ENCODE data around the gene HIKESHI. TPM values are rescaled to one million over a fixed set of nuclear protein-coding genes. Genes with fewer than 3 reads are reported as not detected.

Gene HIKESHI
- total and polyA plus RNA-seq, 2 of the 13 experiments (the other 11 are each of a cell fraction or from before 2014, with no cell fraction given), result 67.8 to 74.8 TPM

DNA sequence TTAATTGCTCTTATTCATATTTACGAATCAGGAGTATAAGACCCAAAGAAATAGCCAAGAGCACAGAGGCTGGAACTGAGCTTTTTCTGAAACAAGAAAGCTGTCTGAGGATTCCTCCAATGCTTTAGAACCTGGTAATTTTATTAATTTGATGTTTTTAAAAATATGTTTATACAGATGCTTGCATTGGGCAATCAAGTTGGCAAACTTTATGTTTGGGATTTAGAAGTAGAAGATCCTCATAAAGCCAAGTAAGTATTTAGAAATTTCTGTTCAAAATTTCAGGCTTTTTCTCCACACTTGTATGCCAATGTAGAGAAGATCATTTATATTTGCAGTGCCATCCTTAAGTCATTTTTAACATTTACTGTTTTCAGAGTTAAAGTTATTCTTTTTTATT is 24.3 kb upstream of the HIKESHI start (continued):
- TF ChIP-seq, protein P1, sequence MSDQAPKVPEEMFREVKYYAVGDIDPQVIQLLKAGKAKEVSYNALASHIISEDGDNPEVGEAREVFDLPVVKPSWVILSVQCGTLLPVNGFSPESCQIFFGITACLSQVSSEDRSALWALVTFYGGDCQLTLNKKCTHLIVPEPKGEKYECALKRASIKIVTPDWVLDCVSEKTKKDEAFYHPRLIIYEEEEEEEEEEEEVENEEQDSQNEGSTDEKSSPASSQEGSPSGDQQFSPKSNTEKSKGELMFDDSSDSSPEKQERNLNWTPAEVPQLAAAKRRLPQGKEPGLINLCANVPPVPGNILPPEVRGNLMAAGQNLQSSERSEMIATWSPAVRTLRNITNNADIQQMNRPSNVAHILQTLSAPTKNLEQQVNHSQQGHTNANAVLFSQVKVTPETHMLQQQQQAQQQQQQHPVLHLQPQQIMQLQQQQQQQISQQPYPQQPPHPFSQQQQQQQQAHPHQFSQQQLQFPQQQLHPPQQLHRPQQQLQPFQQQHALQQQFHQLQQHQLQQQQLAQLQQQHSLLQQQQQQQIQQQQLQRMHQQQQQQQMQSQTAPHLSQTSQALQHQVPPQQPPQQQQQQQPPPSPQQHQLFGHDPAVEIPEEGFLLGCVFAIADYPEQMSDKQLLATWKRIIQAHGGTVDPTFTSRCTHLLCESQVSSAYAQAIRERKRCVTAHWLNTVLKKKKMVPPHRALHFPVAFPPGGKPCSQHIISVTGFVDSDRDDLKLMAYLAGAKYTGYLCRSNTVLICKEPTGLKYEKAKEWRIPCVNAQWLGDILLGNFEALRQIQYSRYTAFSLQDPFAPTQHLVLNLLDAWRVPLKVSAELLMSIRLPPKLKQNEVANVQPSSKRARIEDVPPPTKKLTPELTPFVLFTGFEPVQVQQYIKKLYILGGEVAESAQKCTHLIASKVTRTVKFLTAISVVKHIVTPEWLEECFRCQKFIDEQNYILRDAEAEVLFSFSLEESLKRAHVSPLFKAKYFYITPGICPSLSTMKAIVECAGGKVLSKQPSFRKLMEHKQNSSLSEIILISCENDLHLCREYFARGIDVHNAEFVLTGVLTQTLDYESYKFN (CRISPR knock-in tag; conservative IDR thresholded peaks at IDR 0.05), result no peak
- no peak for TF ChIP-seq RFXAP (CRISPR knock-in tag; IDR thresholded peaks at IDR 0.05; ENCODE audit: borderline replicate concordance)
- TF ChIP-seq HOXD1 (CRISPR knock-in tag; IDR thresholded peaks at IDR 0.05), result no peak
- no peak for TF ChIP-seq LCORL (IDR thresholded peaks at IDR 0.05)
- TF ChIP-seq LCORL (CRISPR knock-in tag; IDR thresholded peaks at IDR 0.05), result no peak
- no peak for TF ChIP-seq SAP130 (CRISPR knock-in tag; IDR thresholded peaks at IDR 0.05; ENCODE audit: low read depth)
- no peak for TF ChIP-seq ZNF441 (CRISPR knock-in tag; IDR thresholded peaks at IDR 0.05; ENCODE audit: borderline replicate concordance)
- TF ChIP-seq ZNF772 (CRISPR knock-in tag; IDR thresholded peaks at IDR 0.05), result no peak
- no peak for TF ChIP-seq WIZ (CRISPR knock-in tag; IDR thresholded peaks at IDR 0.05)

DNA sequence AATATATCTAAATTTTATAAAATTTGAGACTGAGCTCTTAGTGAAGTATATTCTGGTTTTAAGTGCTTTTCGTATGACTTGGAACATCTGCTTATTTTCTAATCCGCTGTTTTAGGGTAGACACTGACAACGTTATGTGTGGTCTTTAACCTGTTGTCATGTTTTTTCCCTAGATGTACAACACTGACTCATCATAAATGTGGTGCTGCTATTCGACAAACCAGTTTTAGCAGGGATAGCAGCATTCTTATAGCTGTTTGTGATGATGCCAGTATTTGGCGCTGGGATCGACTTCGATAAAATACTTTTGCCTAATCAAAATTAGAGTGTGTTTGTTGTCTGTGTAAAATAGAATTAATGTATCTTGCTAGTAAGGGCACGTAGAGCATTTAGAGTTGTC is 23.8 kb upstream of the HIKESHI start:
- Histone ChIP-seq H3K27me3 (ENCODE audit: control insufficient read depth in 1 of 2, insufficient read depth in 2 of 2, low read length in 2 of 2) (no peaks in the 10 kb centered on the region), H3K27ac (ENCODE audit: extremely low read length, insufficient read depth, low read length) (no peak overlapping the region), H3K4me3 (replicated peaks in 1 of 3; ENCODE audit: insufficient read depth in 1 of 3, low read depth in 2 of 3, low read length in 3 of 3) (no peak overlapping the region), H2AFZ (ENCODE audit: low read length) (no peak overlapping the region), H3K4me1 (ENCODE audit: insufficient read depth, low read length) (peaks cover 8% of the 10 kb centered on the region; the same call in 1 of the 2 replicates), H3K79me2 (ENCODE audit: insufficient read depth, low read length) (peaks cover 10% of the 10 kb centered on the region), H3K9me3 (ENCODE audit: low read length) (no peaks in the 10 kb centered on the region), H3K9ac (ENCODE audit: insufficient read depth, low read depth, low read length) (no peak overlapping the region), H3K4me2 (ENCODE audit: low read depth, low read length) (no peak overlapping the region), H4K20me1 (ENCODE audit: insufficient read depth, low read length) (no peaks in the 10 kb centered on the region), H3K36me3 (replicated peaks in 1 of 2; ENCODE audit: control insufficient read depth in 1 of 2, insufficient read depth in 2 of 2, low read length in 2 of 2) (peaks cover 5 to 42% of the 10 kb centered on the region in 2 experiments)
- in situ Hi-C loops (cut with HindIII; ENCODE audit: extremely low pct_ligation_motif_present, low pct_unique_long_range_greater_than_20kb) (no loop called here), intact Hi-C loops (cut with micrococcal nuclease; ENCODE audit: unreplicated experiment) (no loop called here)
- ATAC-seq (no peak), FAIRE-seq (no peak), DNase-seq (ENCODE audit: low spot score) (no peak)
- POLR2A ChIA-PET, result no interaction called here
- no TSS peak for BruUV-seq (replicated peaks)
- CTCF ChIA-PET (ENCODE audit: low intra/inter-chr PET ratio, low total read pairs), result no interaction called here
- 97% methylated on average over 8 of the region's 8 CpGs for WGBS (ENCODE audit: low lambda C conversion rate)
- TF ChIP-seq NBN (conservative IDR thresholded peaks at IDR 0.05) (no peak), MAFK (conservative IDR thresholded peaks at IDR 0.05 in 1 of 2, IDR thresholded peaks at IDR 0.05 in 1 of 2; ENCODE audit: low read length in 2 of 2) (peak in 1 of 2 experiments; percentile 33; a peak in 1 of 4 replicates), ZNF451 (CRISPR knock-in tag; IDR thresholded peaks at IDR 0.05) (no peak), MAFF (IDR thresholded peaks at IDR 0.05; ENCODE audit: low read depth, low read length) (0 out of 2 replicates have a peak, but pooled peaks have one; percentile 20), ZSCAN9 (CRISPR knock-in tag; IDR thresholded peaks at IDR 0.05; ENCODE audit: borderline replicate concordance) (no peak), HDAC1 (CRISPR knock-in tag; IDR thresholded peaks at IDR 0.05) (no peak), CBX1 (IDR thresholded peaks at IDR 0.05; ENCODE audit: low read depth) (no peak), POGZ (CRISPR knock-in tag; IDR thresholded peaks at IDR 0.05) (no peak), ZNF263 (CRISPR knock-in tag; IDR thresholded peaks at IDR 0.05) (no peak), SIX4 (CRISPR knock-in tag; IDR thresholded peaks at IDR 0.05) (no peak)
- TF ChIP-seq, protein P2, sequence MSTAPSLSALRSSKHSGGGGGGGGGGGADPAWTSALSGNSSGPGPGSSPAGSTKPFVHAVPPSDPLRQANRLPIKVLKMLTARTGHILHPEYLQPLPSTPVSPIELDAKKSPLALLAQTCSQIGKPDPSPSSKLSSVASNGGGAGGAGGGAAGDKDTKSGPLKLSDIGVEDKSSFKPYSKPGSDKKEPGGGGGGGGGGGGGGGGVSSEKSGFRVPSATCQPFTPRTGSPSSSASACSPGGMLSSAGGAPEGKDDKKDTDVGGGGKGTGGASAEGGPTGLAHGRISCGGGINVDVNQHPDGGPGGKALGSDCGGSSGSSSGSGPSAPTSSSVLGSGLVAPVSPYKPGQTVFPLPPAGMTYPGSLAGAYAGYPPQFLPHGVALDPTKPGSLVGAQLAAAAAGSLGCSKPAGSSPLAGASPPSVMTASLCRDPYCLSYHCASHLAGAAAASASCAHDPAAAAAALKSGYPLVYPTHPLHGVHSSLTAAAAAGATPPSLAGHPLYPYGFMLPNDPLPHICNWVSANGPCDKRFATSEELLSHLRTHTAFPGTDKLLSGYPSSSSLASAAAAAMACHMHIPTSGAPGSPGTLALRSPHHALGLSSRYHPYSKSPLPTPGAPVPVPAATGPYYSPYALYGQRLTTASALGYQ (CRISPR knock-in tag; IDR thresholded peaks at IDR 0.05), result no peak

Measured in HepG2 (cell line).